CD4-positive, alpha-beta T cell (primary cell): ENCODE data around the gene GLI2. TPM values are rescaled to one million over a fixed set of nuclear protein-coding genes. Genes with fewer than 3 reads are reported as not detected.

ENCODE experiments used
- ATAC-seq: fragments of 200-7000 bp; cut with Tn5 transposase; one replicate; pipeline ENCODE4 v1.10.0; 2022; ENCODE audit warnings: mild to moderate bottlenecking; ENCODE audit not compliant: poor library complexity
- CTCF ChIA-PET: fragments of 350-600 bp; sonication (Branson Sonifier 250); formaldehyde crosslinking; loops from one replicate; lab custom pipeline; 2021; ENCODE audit warnings: antibody characterized with exemption, inconsistent platforms; lab: Charles Lee
- POLR2A ChIA-PET: fragments of 350-600 bp; sonication (Branson Sonifier 250); formaldehyde crosslinking; loops from one replicate; lab custom pipeline; 2021; ENCODE audit warnings: antibody characterized with exemption, inconsistent platforms; lab: Charles Lee
- DNase-seq, 14 experiments: peaks; one replicate each; pipeline ENCODE4 v3.0.0-alpha.2; 2013 to 2020; ENCODE audit warnings: mixed read lengths in 2 of 14
- H3K27ac ChIP-seq, 2 donors: one replicate each; pipeline versions ENCODE4 v1.5.1 to v1.7.0; 2013; ENCODE audit warnings: low read length in 2 of 2, low read depth in 1 of 2, mild to moderate bottlenecking in 1 of 2
- H3K27me3 ChIP-seq, 2 experiments: 1 replicate in 1 of 2; 2 replicates in 1 of 2; pipeline versions ENCODE4 v1.6.1 to v1.7.0; 2013; ENCODE audit warnings: low read length in 2 of 2, control low read depth in 1 of 2, mild to moderate bottlenecking in 1 of 2, moderate library complexity in 1 of 2; ENCODE audit not compliant: insufficient read depth in 2 of 2, control insufficient read depth in 1 of 2
- H3K36me3 ChIP-seq: one replicate; pipeline ENCODE4 v1.6.1; 2013; ENCODE audit warnings: low read length, control low read depth; ENCODE audit not compliant: insufficient read depth
- H3K4me1 ChIP-seq: one replicate; pipeline ENCODE4 v1.6.1; 2013; ENCODE audit warnings: low read length, control low read depth; ENCODE audit not compliant: insufficient read depth
- H3K4me3 ChIP-seq: one replicate; pipeline ENCODE4 v1.5.1; 2013; ENCODE audit warnings: mild to moderate bottlenecking, low read length, moderate library complexity
- H3K9me3 ChIP-seq, 2 experiments: 1 replicate in 1 of 2; 2 replicates in 1 of 2; pipeline versions ENCODE4 v1.6.1 to v1.7.0; 2013; ENCODE audit warnings: low read length in 2 of 2, mild to moderate bottlenecking in 2 of 2, control low read depth in 1 of 2, moderate library complexity in 1 of 2; ENCODE audit not compliant: control insufficient read depth in 1 of 2, insufficient read depth in 1 of 2
- H3K27ac Mint-ChIP-seq: one replicate; pipeline ENCODE4 v1.8.0; 2020; ENCODE audit warnings: mixed read lengths
- H3K27me3 Mint-ChIP-seq: one replicate; pipeline ENCODE4 v1.8.0; 2021; ENCODE audit warnings: mixed read lengths
- H3K36me3 Mint-ChIP-seq: one replicate; pipeline ENCODE4 v1.8.0; 2021; ENCODE audit warnings: low read depth, mixed read lengths
- H3K4me1 Mint-ChIP-seq: one replicate; pipeline ENCODE4 v1.8.0; 2021; ENCODE audit warnings: low read depth, mixed read lengths
- H3K4me3 Mint-ChIP-seq: one replicate; pipeline ENCODE4 v1.8.0; 2020; ENCODE audit warnings: mild to moderate bottlenecking, mixed read lengths
- H3K9me3 Mint-ChIP-seq: one replicate; pipeline ENCODE4 v1.8.0; 2020; ENCODE audit warnings: mixed read lengths
- intact Hi-C, 2 experiments: fragments of 100-400 bp; cut with DNase I in 1 of 2; cut with micrococcal nuclease in 1 of 2; formaldehyde crosslinking; loops; one replicate each; pipeline versions ENCODE4 v1.15.1 to v1.9.0; 2023 to 2025; cut with DNase I, micrococcal nuclease
- total RNA-seq, 174 experiments: library from RNA in 2 of 174; stranded (reverse) in 2 of 174; gene quantifications; one replicate each; pipeline ENCODE4 v1.2.3 and lab custom pipeline; 2021 to 2026
- TF ChIP-seq, protein P1 (sequence below): fragments of 200-600 bp; IDR thresholded peaks from one replicate; pipeline ENCODE4 v1.8.0; 2022; ENCODE audit warnings: antibody characterized with exemption, mild to moderate bottlenecking

GLI2 gene
- total RNA-seq, 2 experiments from 2014 or later: not detected

DNA sequence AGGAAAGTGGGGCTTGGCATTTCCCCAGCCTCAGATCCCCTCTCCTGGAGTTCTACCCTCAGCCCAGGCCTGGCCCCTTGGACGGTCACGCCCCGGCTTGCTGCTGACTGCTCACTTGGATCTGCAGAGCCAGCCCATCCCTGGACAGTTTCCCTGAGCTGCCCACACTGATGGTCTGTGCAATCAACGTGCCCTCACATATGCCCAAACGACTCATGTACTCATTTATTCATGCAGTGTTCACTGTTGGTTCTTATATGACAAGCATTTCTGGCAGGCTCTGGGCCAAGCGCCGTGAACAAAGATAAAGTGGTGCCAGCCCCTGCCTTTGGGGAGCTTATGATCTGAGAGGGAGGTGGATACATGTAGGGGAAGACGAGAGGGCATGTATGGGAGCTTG is 20.3 kb upstream of the GLI2 start:
- Mint-ChIP-seq H3K4me1 (no peaks in the 10 kb centered on the region), H3K27me3 (peaks cover 27% of the 10 kb centered on the region), H3K4me3 (no peak overlapping the region), H3K27ac (no peak overlapping the region), H3K9me3 (no peaks in the 10 kb centered on the region), H3K36me3 (no peaks in the 10 kb centered on the region)
- Histone ChIP-seq H3K4me3 (no peak overlapping the region), H3K36me3 (no peaks in the 10 kb centered on the region), H3K9me3 (peaks cover 0 to 5% of the 10 kb centered on the region in 2 experiments), H3K27ac (no peak overlapping the region), H3K27me3 (no peaks in the 10 kb centered on the region), H3K4me1 (no peaks in the 10 kb centered on the region)
- DNase-seq: no peak
- POLR2A ChIA-PET: no interaction called here
- ATAC-seq: no peak
- intact Hi-C loops: no loop called here
- TF ChIP-seq, protein P1, sequence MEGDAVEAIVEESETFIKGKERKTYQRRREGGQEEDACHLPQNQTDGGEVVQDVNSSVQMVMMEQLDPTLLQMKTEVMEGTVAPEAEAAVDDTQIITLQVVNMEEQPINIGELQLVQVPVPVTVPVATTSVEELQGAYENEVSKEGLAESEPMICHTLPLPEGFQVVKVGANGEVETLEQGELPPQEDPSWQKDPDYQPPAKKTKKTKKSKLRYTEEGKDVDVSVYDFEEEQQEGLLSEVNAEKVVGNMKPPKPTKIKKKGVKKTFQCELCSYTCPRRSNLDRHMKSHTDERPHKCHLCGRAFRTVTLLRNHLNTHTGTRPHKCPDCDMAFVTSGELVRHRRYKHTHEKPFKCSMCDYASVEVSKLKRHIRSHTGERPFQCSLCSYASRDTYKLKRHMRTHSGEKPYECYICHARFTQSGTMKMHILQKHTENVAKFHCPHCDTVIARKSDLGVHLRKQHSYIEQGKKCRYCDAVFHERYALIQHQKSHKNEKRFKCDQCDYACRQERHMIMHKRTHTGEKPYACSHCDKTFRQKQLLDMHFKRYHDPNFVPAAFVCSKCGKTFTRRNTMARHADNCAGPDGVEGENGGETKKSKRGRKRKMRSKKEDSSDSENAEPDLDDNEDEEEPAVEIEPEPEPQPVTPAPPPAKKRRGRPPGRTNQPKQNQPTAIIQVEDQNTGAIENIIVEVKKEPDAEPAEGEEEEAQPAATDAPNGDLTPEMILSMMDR: no peak
- CTCF ChIA-PET: no interaction called here

DNA sequence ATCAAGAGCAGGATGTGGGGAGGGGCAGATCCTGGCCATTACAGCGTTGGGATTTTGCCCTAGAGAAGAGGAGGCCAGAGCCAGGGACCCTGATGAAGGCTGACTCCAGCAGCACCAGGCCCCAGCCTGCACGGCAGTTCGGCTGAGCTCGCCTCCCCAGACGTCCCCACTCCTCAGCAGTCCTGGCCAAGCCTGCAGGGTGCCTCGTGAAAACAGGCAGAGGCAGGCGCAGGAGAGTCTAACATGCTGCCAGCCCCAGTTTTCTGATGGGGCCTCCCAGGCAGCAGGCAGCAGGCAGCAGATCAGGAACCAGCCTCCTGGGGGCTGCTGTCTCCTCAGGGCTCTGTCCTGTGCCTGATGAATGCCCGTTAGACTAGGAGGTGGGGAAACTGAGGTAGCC is 19.7 kb upstream of the GLI2 start:
- Histone ChIP-seq H3K27me3 (no peaks in the 10 kb centered on the region), H3K27ac (no peak overlapping the region)
- no peaks in the 10 kb centered on the region for H3K36me3 Mint-ChIP-seq

DNA sequence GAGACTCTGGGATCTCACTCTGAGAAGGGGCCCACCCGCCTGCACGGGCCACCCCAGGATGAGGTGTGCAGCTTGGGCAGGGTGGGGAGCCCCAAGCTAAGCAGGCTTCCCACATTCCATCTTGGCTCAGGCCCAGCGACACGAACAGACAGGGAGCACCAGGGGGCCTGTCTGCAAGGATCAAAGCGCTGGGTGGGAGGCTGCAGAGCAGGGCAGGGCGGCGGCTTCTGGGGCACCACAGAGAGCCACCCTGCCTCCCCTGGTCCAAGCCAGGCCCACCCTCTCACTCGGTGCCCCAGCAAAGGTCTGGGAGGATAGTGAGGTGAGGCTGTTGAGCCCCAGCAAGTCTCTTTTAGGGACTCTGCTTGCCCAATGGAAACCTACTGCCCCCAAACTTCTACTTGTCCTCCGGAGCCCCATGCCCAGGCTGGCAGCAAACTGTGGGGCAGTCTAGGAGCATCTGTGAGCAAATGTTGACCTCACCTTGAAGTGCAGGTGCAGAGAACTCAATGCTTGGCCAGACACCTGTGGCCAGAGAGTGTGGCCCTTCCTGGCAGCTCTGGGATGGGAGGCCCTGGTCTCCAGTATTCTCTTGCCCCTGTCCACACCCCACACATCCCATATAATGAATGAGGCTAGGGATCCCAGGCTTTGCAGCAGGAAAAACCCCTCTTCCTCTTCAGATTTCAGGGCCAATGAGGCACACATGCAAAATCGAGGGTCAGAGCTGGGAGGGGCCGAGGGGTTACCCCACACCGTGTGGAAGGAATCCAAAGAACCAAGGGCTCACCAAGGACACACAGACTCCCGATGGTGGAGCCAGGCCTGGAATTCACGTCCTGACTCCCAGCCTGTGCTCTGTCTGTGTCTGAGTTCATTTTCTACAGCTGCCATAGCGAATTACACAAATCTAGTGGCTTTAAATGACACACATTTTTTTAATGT is 18.8 kb upstream of the GLI2 start:
- ChIA-PET POLR2A (no interaction called here), CTCF (no interaction called here)
- H3K4me3 ChIP-seq: no peak overlapping the region
- H3K4me1 ChIP-seq: no peaks in the 10 kb centered on the region
- Mint-ChIP-seq H3K27me3 (peaks cover 16% of the 10 kb centered on the region), H3K9me3 (no peaks in the 10 kb centered on the region), H3K4me1 (no peaks in the 10 kb centered on the region), H3K27ac (no peak overlapping the region), H3K36me3 (no peaks in the 10 kb centered on the region), H3K4me3 (no peak overlapping the region)
- DNase-seq (no peak), ATAC-seq (no peak)
- H3K36me3 ChIP-seq: no peaks in the 10 kb centered on the region
- no peaks in the 10 kb centered on the region for H3K27me3 ChIP-seq
- H3K27ac ChIP-seq: no peak overlapping the region
- peaks cover 0 to 5% of the 10 kb centered on the region in 2 experiments for H3K9me3 ChIP-seq
- TF ChIP-seq, protein P1: no peak
- intact Hi-C loops: no loop called here

More for the DNA sequence above, 19.7 kb upstream of the GLI2 start:
- TF ChIP-seq, protein P1: no peak
- H3K36me3 ChIP-seq: no peaks in the 10 kb centered on the region
- peaks cover 25% of the 10 kb centered on the region for H3K27me3 Mint-ChIP-seq
- peaks cover 0 to 5% of the 10 kb centered on the region in 2 experiments for H3K9me3 ChIP-seq
- ATAC-seq (no peak), DNase-seq (no peak)
- H3K4me3 ChIP-seq: no peak overlapping the region
- no peak overlapping the region for H3K27ac Mint-ChIP-seq
- H3K4me1 ChIP-seq: no peaks in the 10 kb centered on the region
- H3K4me1 Mint-ChIP-seq: no peaks in the 10 kb centered on the region
- CTCF ChIA-PET: no interaction called here
- H3K4me3 Mint-ChIP-seq: no peak overlapping the region
- POLR2A ChIA-PET: no interaction called here
- intact Hi-C loops: no loop called here
- H3K9me3 Mint-ChIP-seq: no peaks in the 10 kb centered on the region
